Measurements from ENCODE around the gene MYLK2.

MYLK2 gene

GRCh38 chr20:31879143-31879987, 60.2 kb downstream of the MYLK2 start:
- DNase-seq = peak; percentile 95

DNA sequence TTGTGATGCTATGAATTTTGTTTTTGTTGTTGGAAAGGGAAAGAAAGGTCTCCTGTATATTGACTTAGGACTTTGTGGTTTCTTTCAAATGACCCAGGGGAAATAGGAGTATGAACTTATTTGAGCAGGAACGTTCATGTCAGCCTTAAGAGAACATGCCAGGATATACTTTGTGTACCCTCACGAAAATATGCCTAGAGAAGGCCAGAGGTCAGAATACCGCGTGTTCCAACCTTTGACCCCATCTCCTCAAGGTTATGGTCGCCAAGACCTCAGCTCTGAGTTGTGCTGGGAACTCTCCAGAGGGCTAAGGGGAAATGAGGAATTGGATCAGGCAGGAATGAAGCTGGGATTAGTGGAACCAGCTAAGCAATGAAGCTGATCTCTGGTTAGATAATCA, 62.8 kb downstream of the MYLK2 start:
- no peak for DNase-seq

DNA sequence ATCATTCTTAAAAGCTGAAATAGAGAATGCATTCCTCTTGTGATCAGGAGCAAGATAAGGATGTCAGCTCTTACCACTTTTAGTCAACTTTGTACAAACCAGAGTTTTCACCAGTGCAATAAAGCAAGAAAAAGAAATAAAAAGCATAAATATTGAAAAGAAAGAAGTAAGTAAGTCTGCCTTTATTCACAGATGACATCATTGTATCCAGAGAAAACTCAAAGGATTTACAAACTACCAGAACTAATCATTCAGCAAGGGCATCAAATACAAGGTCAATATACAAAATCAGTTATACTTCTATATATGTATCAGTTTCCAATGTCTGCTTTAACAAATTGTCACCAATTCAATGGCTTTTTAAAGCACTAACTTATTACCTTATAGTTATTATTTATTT, 64.7 kb downstream of the MYLK2 start:
- DNase-seq = no peak
